Measurements from ENCODE around the gene TGM6.

Gene TGM6

DNA sequence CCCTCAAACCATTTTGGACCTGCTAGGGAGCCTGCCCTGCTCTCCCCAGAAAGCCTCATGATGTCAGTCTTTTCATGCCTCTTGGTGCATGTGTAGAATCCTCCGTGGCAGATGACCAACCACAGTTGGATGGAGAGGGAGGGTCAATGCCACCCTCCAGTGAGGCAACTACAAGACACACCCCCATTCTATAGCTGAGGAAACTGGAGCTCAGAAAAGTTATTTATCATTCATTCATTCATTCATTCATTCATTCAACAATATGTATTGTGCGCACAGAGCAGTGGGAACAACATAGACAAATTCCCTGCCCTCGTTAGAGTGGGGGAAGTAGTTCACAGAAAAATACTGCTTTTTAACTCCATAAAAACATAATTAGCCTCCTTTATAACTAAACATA, 73.1 kb downstream of the TGM6 start:
- TF ChIP-seq, protein P1, sequence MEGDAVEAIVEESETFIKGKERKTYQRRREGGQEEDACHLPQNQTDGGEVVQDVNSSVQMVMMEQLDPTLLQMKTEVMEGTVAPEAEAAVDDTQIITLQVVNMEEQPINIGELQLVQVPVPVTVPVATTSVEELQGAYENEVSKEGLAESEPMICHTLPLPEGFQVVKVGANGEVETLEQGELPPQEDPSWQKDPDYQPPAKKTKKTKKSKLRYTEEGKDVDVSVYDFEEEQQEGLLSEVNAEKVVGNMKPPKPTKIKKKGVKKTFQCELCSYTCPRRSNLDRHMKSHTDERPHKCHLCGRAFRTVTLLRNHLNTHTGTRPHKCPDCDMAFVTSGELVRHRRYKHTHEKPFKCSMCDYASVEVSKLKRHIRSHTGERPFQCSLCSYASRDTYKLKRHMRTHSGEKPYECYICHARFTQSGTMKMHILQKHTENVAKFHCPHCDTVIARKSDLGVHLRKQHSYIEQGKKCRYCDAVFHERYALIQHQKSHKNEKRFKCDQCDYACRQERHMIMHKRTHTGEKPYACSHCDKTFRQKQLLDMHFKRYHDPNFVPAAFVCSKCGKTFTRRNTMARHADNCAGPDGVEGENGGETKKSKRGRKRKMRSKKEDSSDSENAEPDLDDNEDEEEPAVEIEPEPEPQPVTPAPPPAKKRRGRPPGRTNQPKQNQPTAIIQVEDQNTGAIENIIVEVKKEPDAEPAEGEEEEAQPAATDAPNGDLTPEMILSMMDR (conservative IDR thresholded peaks at IDR 0.05; ENCODE audit: control insufficient read depth, insufficient read depth, low read depth, low read length), result no peak
- no peak for DNase-seq (ENCODE audit: low read depth)
- H3K4me3 ChIP-seq (ENCODE audit: control insufficient read depth, low read depth, low read length), result no peak overlapping the region

DNA sequence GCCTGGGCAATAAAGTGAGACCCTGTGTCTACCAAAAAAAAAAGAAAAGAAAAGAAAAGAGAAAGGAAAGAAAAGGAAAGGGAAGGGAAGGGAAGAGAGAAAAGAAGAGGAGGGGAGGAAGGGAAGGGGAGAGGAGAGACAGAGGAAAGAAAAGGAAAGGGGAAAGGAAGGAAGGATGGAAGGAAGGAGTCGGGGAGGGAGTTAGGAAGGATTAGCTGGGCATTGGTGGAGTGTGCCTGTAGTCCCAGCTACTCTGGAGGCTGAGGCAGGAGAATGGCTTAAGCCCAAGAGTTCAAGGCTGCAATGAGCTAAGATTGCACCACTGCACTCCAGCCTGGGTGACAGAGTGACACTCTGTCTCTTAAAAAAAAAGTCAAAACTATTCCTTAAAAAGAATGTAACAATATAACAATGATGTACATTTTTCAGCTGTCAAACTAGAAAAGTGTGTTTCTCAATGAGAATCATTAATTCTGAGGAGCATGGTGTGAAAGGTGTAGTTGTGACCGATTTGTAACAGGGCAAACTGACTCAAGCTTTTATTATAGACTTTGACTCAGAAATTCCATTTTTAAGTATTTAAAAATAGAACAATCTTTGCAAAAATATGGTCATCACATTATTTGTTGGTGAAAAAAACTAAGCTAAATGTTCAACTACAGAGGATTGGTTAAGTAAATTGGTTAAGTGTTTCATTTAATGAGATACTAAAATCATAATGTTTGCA, 75.2 kb downstream of the TGM6 start:
- no peak for DNase-seq (ENCODE audit: low read depth)
- no peak overlapping the region for H3K4me3 ChIP-seq (ENCODE audit: control insufficient read depth, low read depth, low read length)
- TF ChIP-seq, protein P1 (conservative IDR thresholded peaks at IDR 0.05; ENCODE audit: control insufficient read depth, insufficient read depth, low read depth, low read length), result no peak

DNA sequence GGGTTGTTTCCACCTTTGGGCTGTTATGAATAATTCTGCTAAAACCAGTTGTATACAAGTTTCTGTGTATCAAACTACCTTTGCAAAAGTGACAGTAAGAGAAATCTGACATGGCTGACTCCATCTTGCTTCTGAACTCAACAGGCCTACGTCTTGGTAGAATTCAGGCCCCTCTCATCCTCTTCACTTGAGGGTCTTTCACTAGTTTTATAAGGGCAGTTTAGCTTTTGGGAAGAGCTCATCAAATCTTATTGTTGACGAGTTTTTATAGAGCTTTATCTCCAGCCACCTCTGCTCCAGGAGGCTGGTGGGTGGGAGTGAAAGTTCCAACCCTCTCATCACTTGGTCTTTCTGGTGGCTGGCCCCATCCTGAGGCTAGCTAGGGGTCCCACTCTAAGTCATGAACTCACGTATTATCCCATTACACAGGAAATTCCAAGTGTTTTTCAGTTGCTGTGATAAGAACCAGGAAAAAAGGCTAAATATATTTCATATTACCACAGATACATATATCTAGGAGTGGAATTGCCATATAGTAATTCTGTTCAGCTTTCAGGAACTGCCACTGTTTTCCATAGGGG, 78.3 kb downstream of the TGM6 start:
- H3K4me3 ChIP-seq (ENCODE audit: control insufficient read depth, low read depth, low read length), result no peak overlapping the region
- TF ChIP-seq, protein P1 (conservative IDR thresholded peaks at IDR 0.05; ENCODE audit: control insufficient read depth, insufficient read depth, low read depth, low read length), result no peak
- DNase-seq (ENCODE audit: low read depth), result no peak

DNA sequence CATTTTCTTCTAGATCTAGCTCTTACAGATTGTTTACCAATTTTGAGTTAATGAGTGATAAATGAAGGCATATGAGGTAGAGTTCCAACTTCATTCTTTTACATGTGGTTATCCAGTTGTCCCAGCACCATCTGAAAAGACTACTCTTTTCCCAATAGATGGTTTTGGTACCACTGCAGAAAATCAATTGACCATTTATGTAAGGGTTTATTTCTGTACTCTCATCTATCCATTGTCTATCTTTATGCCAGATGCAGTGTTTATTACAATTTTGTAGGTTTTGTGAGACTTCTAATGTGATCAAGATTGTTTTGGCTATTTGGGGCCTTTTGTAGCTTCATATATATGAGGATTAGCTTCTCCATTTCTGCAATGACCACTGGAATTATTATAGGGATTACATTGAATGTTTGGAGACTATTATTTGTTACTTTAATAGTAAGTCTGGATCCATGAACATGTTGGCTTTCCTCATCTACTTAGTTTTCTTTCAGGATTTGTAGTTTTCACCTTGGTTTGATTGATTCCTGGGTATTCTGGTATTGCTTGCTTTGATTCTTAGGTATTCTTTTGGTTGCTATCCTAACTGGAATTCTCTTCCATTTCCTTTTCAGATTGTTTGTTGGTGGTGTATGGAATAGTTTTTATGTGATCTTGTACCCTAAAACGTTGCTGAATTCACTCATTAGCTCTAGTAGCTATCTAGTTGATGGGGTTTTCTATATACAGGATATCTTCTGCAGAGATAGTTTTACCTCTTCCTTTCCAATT, 79.5 kb downstream of the TGM6 start:
- H3K4me3 ChIP-seq (ENCODE audit: control insufficient read depth, low read depth, low read length), result no peak overlapping the region
- TF ChIP-seq, protein P1 (conservative IDR thresholded peaks at IDR 0.05; ENCODE audit: control insufficient read depth, insufficient read depth, low read depth, low read length), result no peak
- no peak for DNase-seq (ENCODE audit: low read depth)

DNA sequence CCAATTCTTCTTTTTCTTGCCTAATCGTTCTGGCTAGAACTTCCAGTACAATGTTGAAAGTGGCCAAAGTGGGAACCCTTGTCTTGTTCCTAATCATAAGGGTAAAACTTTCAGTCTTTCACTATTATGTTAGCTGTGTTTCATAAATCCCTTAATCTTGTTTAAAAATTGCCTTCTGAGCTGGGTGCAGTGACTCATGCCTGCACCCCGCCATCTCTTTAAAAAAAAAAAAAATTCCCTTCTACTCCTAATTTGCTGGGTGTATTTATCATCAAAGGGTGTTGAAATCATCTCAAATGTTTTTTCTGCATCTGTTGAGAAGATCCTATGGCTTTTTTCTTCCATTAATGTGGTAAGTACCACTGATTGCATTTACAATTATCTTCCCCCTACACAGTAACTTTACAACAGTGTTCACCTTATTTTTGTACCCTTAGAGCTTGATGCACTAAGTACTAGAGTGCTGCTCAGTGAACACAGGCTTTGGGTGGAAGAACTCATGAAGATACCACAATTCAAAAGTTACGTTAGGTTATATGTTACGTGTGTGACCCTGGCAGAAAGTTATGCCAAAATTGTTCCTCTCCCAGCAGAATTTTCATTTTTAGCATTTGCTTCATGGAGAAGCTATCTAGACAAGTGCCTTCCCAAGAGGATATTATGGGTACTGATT, 80.2 kb downstream of the TGM6 start:
- TF ChIP-seq, protein P1 (conservative IDR thresholded peaks at IDR 0.05; ENCODE audit: control insufficient read depth, insufficient read depth, low read depth, low read length), result no peak
- DNase-seq (ENCODE audit: low read depth), result no peak
- H3K4me3 ChIP-seq (ENCODE audit: control insufficient read depth, low read depth, low read length), result no peak overlapping the region

DNA sequence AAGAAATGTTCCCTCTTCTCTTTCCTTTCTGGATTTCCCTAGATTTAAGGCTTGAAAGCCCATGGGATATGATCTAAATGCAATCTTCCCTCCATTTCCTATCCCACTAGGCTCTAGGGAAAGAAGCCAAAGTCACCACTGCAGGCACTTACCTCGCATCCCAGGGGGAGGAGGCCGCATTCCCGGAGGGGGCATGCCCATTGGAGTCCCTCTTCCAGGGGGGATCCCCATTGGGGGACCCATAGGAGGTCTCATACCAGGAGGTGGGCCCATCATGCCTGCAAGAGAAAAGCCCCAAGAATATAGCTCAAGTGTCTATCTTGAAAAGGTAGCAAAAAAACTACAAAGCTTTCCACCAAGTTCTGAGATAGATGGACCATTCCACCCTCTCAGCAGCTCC, 81.8 kb downstream of the TGM6 start:
- TF ChIP-seq, protein P1 (conservative IDR thresholded peaks at IDR 0.05; ENCODE audit: control insufficient read depth, insufficient read depth, low read depth, low read length), result no peak
- no peak overlapping the region for H3K4me3 ChIP-seq (ENCODE audit: control insufficient read depth, low read depth, low read length)
- DNase-seq (ENCODE audit: low read depth), result no peak

Data from fibroblast of mammary gland (primary cell).